Mesodermal cell (in vitro differentiated cells): ENCODE measurements around the gene APOL4.
A peak's percentile ranks its signal among the peaks of the same experiment; 100 is the strongest.
"Not testable (repeated sequence)": the region's sequence is repeated elsewhere in the genome, so short reads cannot be mapped to it uniquely, and the experiment has no call there.

Experiments
- H3K27ac ChIP-seq: 2 replicates; pipeline ENCODE4 v1.7.0; 2013; ENCODE audit warnings: mild to moderate bottlenecking, low read depth, low read length, moderate library complexity; ENCODE audit not compliant: severe bottlenecking
- H3K36me3 ChIP-seq: 2 replicates; pipeline ENCODE4 v1.7.1; 2013; ENCODE audit warnings: mild to moderate bottlenecking, low read length, moderate library complexity; ENCODE audit not compliant: control insufficient read depth, insufficient read depth
- H3K4me1 ChIP-seq: one replicate; pipeline ENCODE4 v1.7.1; 2013; ENCODE audit warnings: mild to moderate bottlenecking, low read length; ENCODE audit not compliant: insufficient read depth, control insufficient read depth, poor library complexity, severe bottlenecking
- H3K4me3 ChIP-seq: 2 replicates; pipeline ENCODE4 v1.7.0; 2013; ENCODE audit warnings: low read length, control low read depth, mild to moderate bottlenecking; ENCODE audit not compliant: insufficient read depth, poor library complexity, severe bottlenecking; ENCODE audit errors: extremely low read depth
- H3K9me3 ChIP-seq: 2 replicates; pipeline ENCODE4 v1.7.1; 2013; ENCODE audit warnings: mild to moderate bottlenecking, low read length, moderate library complexity; ENCODE audit not compliant: control insufficient read depth
- WGBS, 2 experiments: methylation state at CpG; one replicate each; pipeline ENCODE4 v1.1.5; 2013; ENCODE audit warnings: missing lambda C conversion rate in 2 of 2; ENCODE audit not compliant: insufficient coverage in 2 of 2; 5-methylcytosine and 5-hydroxymethylcytosine counted together

Gene APOL4

DNA sequence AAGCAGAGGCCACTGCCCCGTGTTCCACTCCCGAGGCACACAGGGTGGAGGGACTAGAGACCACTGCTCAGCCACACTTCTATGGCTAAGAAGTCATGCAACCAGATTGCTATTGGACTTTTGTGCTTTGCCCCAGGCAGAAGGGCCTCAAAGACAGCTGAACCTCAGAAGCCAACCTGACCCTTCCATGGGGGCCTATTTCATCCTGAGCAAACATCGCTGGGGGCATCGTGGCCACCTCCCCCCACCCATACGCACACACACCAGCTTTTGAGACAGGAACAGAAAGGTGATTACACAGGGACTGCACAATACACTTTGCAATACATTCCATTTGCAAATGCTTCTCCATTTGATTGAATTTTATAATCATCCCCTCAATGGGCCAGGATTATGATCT is 4.0 kb upstream of the APOL4 start:
- H3K27ac ChIP-seq, H3K4me3 ChIP-seq, H3K36me3 ChIP-seq, H3K9me3 ChIP-seq, H3K4me1 ChIP-seq: not testable (repeated sequence)
- WGBS, 2 experiments: 65 to 83% methylated on average over 2 to 3 of the region's 5 CpGs

DNA sequence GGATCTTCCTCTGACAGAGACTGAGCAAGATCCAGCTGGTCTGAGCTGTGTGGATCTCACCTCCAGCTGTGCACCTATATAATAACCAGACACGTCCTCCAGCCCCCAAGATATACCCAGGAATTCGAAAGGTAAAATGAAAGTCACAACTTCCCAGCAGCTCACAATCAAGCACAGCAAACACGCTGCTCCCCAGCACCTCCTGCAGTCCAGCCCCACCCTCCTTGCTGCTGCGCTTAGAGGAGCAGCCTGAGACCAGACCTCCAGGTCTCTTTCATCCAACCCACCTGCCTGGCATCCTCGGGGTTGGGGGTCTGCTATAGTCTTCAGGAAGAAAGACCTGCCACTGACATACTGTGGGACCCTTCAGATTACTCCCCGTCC is 3.0 kb upstream of the APOL4 start:
- Histone ChIP-seq H3K4me1 (no peaks in the 10 kb centered on the region), H3K27ac (no peak overlapping the region), H3K36me3 (no peaks in the 10 kb centered on the region), H3K4me3 (no peak overlapping the region), H3K9me3 (peaks cover 7% of the 10 kb centered on the region)
- WGBS, 2 experiments: 58 to 76% methylated on average over 5 of the region's 6 CpGs

DNA sequence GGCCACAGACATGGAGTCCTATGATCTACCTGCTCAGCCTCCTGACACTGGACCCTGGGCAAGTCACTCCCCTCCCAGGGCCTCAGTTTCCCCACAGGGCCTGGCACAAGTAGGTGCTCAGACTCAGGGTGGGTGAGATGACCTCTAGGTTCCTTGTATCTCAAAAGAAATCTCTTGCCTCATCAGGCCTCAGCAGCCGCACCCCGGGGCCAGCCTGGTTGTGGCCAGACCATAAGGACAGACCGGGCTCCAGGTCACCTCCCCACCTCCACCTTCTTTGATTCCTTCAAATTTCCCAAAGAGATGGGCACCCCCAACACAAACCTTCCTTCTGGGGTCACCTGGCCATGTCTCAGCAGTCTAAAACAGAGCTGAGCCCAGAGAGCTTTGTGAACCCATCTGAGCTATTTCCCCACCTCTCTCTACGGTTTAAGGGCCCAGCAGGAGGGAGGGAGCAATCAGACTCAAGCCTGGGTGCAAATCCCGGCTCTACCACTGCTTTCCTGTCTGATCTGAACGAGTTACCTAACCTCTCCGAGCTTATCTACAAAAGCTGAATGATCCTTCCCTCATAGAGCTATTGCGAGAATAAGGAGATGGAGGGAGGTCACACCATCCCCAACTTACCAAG is 2.5 kb upstream of the APOL4 start:
- no peak overlapping the region for H3K27ac ChIP-seq
- no peaks in the 10 kb centered on the region for H3K4me1 ChIP-seq
- no peaks in the 10 kb centered on the region for H3K36me3 ChIP-seq
- H3K9me3 ChIP-seq: peaks cover 5% of the 10 kb centered on the region
- H3K4me3 ChIP-seq: no peak overlapping the region
- WGBS, 2 experiments: 84 to 93% methylated on average over 3 to 4 of the region's 8 CpGs

DNA sequence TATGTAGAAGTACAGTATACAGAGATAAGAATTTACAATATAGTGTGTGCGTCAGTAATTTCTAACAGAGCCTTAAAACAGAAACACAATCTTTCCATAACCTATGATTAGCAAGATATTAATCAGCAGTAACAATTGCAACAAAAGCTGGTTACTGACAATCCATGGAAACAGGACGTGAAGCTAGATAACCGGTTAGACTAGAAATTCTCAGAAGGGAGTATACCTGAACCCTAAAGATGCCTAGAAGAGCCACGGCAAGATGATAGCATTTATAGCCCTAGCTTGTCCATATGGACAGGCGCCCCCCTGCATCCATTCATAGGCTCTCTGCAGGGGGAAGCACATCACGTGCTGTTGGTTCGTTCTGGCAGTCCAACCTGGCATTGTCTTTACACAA is 1.8 kb upstream of the APOL4 start:
- H3K4me1 ChIP-seq, H3K36me3 ChIP-seq, H3K27ac ChIP-seq, H3K9me3 ChIP-seq, H3K4me3 ChIP-seq: not testable (repeated sequence)
- 81 to 88% methylated on average over 6 of the region's 7 CpGs for WGBS, 2 experiments

DNA sequence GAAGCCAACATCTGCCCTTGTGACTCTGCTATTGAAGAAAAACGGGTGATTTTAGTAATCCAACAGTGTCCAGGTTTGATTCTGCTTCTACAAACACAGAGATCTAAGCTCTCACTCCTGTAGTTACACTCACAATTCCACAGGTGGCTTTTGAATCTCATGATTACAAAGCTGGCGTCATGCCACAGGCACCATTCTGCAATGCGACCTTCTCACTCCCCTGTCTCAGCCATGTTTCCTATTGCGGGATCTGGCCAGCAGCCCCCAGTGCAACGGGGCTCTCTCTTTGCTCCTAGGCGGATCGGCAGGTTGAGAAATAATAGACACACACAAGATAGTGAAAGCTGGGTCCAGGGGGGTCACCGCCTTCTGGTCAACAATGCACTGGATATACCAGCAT is 1.3 kb upstream of the APOL4 start:
- WGBS, 2 experiments: 87% methylated on average over 4 to 5 of the region's 8 CpGs
- not testable (repeated sequence) for H3K36me3 ChIP-seq, H3K9me3 ChIP-seq, H3K27ac ChIP-seq, H3K4me3 ChIP-seq, H3K4me1 ChIP-seq

DNA sequence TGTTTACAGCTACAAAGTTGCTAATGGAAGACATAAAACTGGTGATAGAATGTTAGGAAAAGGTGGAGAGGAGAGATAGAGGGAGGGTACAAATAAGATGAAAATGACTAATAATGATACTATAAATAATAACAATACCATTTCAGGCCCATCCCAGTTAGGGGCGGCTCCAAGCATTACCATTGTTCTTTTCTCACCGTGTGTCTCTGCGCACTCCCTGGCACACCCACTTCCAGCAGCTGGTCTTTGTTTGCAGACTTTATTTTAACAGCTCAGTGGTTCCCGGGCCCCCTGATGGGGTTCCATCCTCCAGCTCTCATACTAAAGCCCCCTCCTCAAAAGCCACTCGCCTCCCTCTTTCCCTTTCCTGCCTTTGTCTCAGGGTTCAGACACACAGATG is 584 bp downstream of the APOL4 start:
- peaks cover 18% of the 10 kb centered on the region for H3K4me1 ChIP-seq
- no CpG with 5 or more reads among the region's 5 CpGs for WGBS, 2 experiments
- H3K4me3 ChIP-seq, H3K27ac ChIP-seq, H3K36me3 ChIP-seq, H3K9me3 ChIP-seq: not testable (repeated sequence)

DNA sequence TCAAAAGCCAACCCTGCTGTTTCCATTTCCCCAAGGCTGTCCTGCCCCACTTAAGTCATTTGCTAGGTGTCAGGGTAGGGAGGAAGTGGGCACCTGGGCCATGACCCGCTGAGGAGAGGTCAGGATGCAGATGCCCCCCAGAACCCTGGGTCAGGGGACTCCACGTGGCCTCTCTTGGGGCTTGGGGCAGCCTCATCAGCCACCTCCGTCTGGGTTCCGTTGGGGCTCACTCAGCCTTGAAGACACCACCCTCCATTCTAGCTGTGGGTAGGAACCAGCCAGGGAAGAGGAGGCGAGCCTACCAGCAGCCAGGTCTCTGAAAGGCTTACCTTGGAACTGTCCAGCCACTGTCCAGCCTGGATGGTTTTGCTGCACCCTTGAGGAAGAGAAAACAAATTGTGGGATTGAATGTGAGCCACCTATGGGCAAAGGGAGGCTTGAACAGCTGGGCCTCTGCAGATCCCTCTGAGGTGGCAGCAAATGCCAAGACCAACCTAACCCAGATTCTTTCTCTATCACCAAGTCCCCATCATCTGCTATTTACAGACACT is 2.5 kb downstream of the APOL4 start:
- Histone ChIP-seq H3K4me1 (peaks cover 23% of the 10 kb centered on the region), H3K27ac (no peak overlapping the region), H3K36me3 (no peaks in the 10 kb centered on the region), H3K9me3 (no peaks in the 10 kb centered on the region), H3K4me3 (no peak overlapping the region)
- 69 to 84% methylated on average over 3 to 5 of the region's 5 CpGs for WGBS, 2 experiments

DNA sequence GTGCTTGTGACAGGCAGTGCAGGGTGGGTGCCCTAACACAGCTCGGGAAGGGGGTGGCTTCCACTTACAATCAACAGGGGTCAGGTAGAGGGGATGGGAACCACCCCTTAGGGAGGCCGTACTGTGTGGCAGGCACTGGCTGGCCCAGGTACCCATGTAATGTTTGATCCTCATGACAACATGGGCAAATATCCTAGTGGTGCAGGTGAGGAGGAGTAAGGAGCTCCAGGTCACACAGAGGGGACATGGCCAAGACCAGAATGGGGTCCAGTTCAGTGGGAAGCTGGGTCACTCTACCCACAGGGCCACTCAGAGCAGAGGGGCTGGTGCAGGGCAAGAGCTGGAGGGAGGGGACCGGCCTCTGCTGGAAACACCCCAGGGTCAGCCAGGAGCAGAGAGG is 3.1 kb downstream of the APOL4 start:
- Histone ChIP-seq H3K36me3 (no peaks in the 10 kb centered on the region), H3K27ac (no peak overlapping the region), H3K4me3 (no peak overlapping the region), H3K9me3 (no peaks in the 10 kb centered on the region), H3K4me1 (peaks cover 23% of the 10 kb centered on the region)
- 92 to 97% methylated on average over 2 to 3 of the region's 3 CpGs for WGBS, 2 experiments

DNA sequence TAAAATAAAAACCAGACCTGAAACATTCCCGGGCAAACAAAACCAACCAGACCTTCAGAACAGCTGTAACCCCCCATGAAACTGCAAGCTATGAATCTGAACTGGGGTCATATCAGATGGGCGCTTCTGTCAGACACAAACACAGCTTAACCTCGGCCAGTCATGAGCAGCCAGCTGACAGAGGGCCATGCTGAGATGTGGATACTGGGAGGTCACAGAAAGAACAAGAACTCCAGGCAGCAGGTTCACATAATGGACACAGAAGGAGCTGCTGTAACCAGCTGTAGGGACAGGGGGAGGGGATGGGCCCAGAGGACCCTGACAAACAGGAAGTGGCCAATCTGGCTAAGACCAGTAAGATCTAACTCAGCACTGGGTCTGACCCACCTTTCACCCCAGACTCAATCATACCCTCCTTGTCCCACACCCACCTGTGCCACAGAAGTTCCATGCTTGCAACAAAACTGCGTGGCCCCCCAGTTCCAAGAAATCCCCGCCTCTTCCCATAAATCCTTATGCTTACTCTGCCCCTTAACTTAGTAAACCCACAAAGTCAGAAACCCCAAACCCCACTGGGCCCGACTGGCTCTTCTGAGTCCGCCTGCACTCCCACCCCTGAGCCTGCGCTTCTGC is 4.0 kb downstream of the APOL4 start:
- peak overlapping the region; percentile 37 for H3K27ac ChIP-seq
- H3K36me3 ChIP-seq: no peaks in the 10 kb centered on the region
- H3K4me3 ChIP-seq: no peak overlapping the region
- peaks cover 23% of the 10 kb centered on the region for H3K4me1 ChIP-seq
- H3K9me3 ChIP-seq: no peaks in the 10 kb centered on the region
- 78 to 86% methylated on average over 6 to 8 of the region's 8 CpGs for WGBS, 2 experiments

DNA sequence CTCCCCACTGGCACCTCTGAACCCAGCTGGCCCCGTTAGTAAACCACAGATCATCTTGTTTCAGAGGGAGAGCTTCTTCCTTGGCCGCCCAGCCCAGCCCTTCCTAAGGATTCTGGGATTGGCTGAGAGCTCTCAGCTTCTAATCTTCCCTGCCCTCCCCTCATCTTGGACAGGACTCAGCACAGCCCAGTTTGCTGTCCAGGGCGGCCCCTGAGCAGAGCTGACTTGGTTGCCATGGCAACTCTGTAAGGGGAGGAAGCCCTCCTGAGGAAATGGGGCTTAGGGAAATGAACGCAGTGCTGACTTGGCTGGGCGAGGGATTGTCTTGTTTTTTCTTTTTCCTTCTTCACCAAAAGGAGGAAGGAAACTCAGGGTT is 4.6 kb downstream of the APOL4 start:
- Histone ChIP-seq H3K4me1 (peaks cover 23% of the 10 kb centered on the region), H3K36me3 (no peaks in the 10 kb centered on the region), H3K9me3 (no peaks in the 10 kb centered on the region), H3K27ac (peak overlapping the region; percentile 37), H3K4me3 (no peak overlapping the region)
- WGBS, 2 experiments: 14 to 57% methylated on average over 1 of the region's 5 CpGs

DNA sequence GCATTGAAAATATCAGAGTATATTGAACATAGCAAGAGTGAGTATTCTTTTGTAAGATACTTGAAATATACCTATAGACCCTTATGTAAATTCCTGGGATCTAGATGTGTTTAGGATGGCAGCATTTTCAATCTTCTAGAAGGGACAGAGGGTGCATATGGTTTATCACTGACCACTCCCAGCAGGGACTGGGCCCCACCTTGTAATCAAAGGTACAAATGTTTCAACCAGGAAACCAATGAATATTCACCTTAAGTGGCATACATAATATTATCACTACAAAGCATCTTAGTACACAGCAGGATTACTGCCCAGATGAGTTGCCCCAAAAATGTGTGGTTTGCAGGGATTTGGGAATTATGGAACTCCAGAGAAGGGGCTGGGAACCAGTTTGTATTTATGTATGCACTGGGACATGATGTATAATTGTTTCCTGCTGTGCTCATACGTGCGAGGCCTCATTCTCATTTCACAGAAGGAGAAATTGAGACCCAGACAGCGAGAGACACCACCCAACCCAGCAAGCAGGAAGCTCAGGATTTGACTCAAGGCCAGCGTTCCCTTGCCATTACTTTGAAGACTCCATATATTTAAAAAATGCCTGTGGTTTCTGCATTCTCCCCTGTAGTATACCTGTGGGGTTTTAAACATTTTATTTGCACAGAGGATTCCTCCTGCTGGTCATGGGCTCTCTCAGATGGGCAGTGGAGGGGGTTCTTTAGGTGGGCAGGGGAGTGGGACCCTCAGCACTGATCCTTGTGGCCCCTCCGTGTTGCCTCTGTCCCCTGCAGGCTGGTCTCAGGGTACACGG is 5.2 kb downstream of the APOL4 start:
- Histone ChIP-seq H3K36me3 (no peaks in the 10 kb centered on the region), H3K4me1 (peaks cover 23% of the 10 kb centered on the region), H3K9me3 (no peaks in the 10 kb centered on the region), H3K27ac (no peak overlapping the region), H3K4me3 (no peak overlapping the region)
- 43 to 57% methylated on average over 2 of the region's 6 CpGs for WGBS, 2 experiments
